Kidney capillary endothelial cell (primary cell): ENCODE results near the gene PELO.
"Not testable (repeated sequence)": the region's sequence is repeated elsewhere in the genome, so short reads cannot be mapped to it uniquely, and the experiment has no call there.

ENCODE experiments used
- DNase-seq: peaks from one replicate; pipeline ENCODE4 v3.0.0-alpha.2; 2018; ENCODE audit warnings: low spot score

Gene PELO

GRCh38 chr5:52800394-52801213, 12.9 kb downstream of the PELO start:
- DNase-seq: peak; percentile 78

- peak; percentile 39 for DNase-seq
Observed at GRCh38 chr5:52801329-52801728, 13.6 kb downstream of the PELO start.

GRCh38 chr5:52802272-52802973, 14.7 kb downstream of the PELO start:
- DNase-seq: no peak

GRCh38 chr5:52802974-52803336, 15.2 kb downstream of the PELO start:
- peak; percentile 35 for DNase-seq

- DNase-seq: no peak
Observed at GRCh38 chr5:52804387-52804791, 16.7 kb downstream of the PELO start.

- no peak for DNase-seq
Observed at GRCh38 chr5:52804981-52805380, 17.3 kb downstream of the PELO start.

- no peak for DNase-seq
Observed at GRCh38 chr5:52805615-52806014, 17.9 kb downstream of the PELO start.

GRCh38 chr5:52807037-52807436, 19.3 kb downstream of the PELO start:
- no peak for DNase-seq

GRCh38 chr5:52807723-52808122, 20.0 kb downstream of the PELO start:
- DNase-seq: no peak

GRCh38 chr5:52808316-52808901, 20.7 kb downstream of the PELO start:
- no peak for DNase-seq

GRCh38 chr5:52809884-52810283, 22.2 kb downstream of the PELO start:
- peak; percentile 68 for DNase-seq

GRCh38 chr5:52810426-52810825, 22.7 kb downstream of the PELO start:
- no peak for DNase-seq

- DNase-seq: peak; percentile 42
Observed at GRCh38 chr5:52811067-52811749, 23.5 kb downstream of the PELO start.

GRCh38 chr5:52814352-52815148, 26.8 kb downstream of the PELO start:
- no peak for DNase-seq

- no peak for DNase-seq
Observed at GRCh38 chr5:52817818-52818217, 30.1 kb downstream of the PELO start.

- DNase-seq: no peak
Observed at GRCh38 chr5:52818360-52818759, 30.6 kb downstream of the PELO start.

GRCh38 chr5:52818807-52819206, 31.1 kb downstream of the PELO start:
- not testable (repeated sequence) for DNase-seq

- no peak for DNase-seq
Observed at GRCh38 chr5:52821901-52822300, 34.2 kb downstream of the PELO start.

GRCh38 chr5:52822437-52822836, 34.7 kb downstream of the PELO start:
- DNase-seq: peak; percentile 45

GRCh38 chr5:52824827-52825226, 37.1 kb downstream of the PELO start:
- DNase-seq: no peak

GRCh38 chr5:52825826-52826225, 38.1 kb downstream of the PELO start:
- no peak for DNase-seq

GRCh38 chr5:52827815-52828214, 40.1 kb downstream of the PELO start:
- no peak for DNase-seq
